Central memory CD8-positive, alpha-beta T cell (primary cell): ENCODE results near the gene TRIP12.

Experiments used
- ATAC-seq: fragments of 150-1000 bp; cut with Tn5 transposase; replicated peaks from 2 replicates; pipeline ENCODE4 v1.10.0; 2022; ENCODE audit warnings: mild to moderate bottlenecking, moderate FRiP score, moderate number of reproducible peaks; ENCODE audit not compliant: poor library complexity, severe bottlenecking; ENCODE audit errors: extremely low read depth
- DNase-seq, 2 donors: peaks; one replicate each; pipeline ENCODE4 v3.0.0; 2021; ENCODE audit warnings: low spot score in 2 of 2
- H3K27ac Mint-ChIP-seq: one replicate; pipeline ENCODE4 v1.8.0; 2022; ENCODE audit warnings: low read depth, mild to moderate bottlenecking, moderate library complexity, mixed read lengths
- H3K27me3 Mint-ChIP-seq: one replicate; pipeline ENCODE4 v1.8.0; 2022; ENCODE audit warnings: mixed read lengths
- H3K36me3 Mint-ChIP-seq: one replicate; pipeline ENCODE4 v1.8.0; 2022; ENCODE audit warnings: mild to moderate bottlenecking, moderate library complexity, mixed read lengths; ENCODE audit not compliant: insufficient read depth
- H3K4me1 Mint-ChIP-seq: one replicate; pipeline ENCODE4 v1.8.0; 2022; ENCODE audit warnings: mixed read lengths
- H3K4me3 Mint-ChIP-seq: one replicate; pipeline ENCODE4 v1.8.0; 2022; ENCODE audit warnings: mild to moderate bottlenecking, moderate library complexity, mixed read lengths
- H3K9me3 Mint-ChIP-seq: one replicate; pipeline ENCODE4 v1.8.0; 2022; ENCODE audit warnings: mixed read lengths

TRIP12 gene

DNA sequence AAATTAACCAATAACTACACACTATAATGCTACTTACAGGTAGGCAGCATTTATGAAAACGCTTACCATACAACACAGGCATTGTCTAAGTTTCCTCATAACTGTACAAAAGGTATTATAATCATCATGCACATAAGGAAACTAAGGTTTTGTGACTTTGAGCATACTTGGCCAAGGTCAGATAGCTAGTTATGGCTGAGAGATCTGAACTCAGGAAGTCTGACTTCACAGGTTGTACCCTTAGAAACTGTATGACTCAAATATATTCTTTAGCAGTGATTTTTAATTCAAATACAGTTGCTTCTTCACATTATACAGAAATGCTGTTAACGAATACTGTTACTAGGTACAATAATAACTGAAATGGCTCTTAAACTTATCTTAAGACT lies 89.3 kb downstream of the TRIP12 start:
- H3K4me3 Mint-ChIP-seq, result peak overlapping the region; percentile 29
- H3K27ac Mint-ChIP-seq, result peak overlapping the region; percentile 71
- H3K27me3 Mint-ChIP-seq, result no peaks in the 10 kb centered on the region
- peaks cover 45% of the 10 kb centered on the region for H3K4me1 Mint-ChIP-seq
- H3K9me3 Mint-ChIP-seq, result no peaks in the 10 kb centered on the region
- ATAC-seq (peak; percentile 44), DNase-seq (no peak)
- H3K36me3 Mint-ChIP-seq, result peaks cover 30% of the 10 kb centered on the region

DNA sequence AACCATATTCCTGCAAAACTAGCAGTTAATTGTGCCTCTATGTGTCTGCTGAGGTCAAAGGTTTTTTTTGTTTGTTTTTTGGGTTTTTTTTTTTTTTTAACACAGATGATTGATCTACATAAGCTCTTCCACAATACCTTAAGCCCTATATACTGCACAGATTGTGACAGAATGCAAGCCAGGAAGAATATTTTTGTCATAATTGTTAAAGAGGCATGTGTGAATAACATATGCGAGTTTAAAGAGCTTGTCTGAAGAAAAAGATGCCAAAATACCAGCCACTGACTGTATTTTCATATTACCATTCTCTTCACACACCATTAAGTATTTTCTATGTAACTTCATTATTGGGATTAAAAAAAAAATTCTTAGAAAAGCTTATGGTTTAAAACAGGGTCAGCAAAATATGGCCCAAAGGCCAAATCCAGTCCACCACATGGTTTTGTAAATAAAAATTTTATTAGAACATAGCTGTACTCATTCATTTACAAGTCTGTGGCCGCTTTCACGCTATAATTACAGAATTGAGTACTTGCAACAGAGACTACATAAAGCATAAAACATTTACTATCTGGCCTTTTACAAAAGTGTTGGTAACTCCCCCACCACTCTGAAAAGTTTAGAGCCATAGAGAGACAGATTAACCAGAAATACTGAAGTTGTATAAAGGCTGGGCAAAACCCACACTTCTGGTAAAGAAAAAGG lies 89.9 kb downstream of the TRIP12 start:
- Mint-ChIP-seq H3K9me3 (no peaks in the 10 kb centered on the region), H3K4me3 (peak overlapping the region; percentile 29), H3K27me3 (no peaks in the 10 kb centered on the region), H3K36me3 (peaks cover 28% of the 10 kb centered on the region), H3K4me1 (peaks cover 45% of the 10 kb centered on the region), H3K27ac (peak overlapping the region; percentile 71)
- DNase-seq (no peak), ATAC-seq (no peak)

DNA sequence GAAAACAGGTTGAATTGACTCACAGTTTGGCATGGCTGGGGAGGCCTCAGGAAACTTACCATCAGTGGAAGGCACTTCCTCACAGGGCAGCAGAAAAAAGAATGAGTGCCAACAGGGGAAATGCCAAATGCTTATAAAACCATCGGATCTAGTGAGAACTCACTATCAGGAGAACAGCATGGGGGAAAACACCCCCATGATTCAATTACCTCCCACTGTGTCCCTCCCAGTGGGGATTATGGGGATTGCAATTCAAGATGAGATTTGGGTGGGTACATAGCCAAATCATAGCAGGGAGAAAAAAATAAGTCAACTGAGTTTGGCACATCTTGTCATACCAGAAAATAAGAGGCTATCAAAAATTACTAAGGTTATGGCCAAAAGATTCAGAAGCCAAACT lies 96.3 kb downstream of the TRIP12 start:
- Mint-ChIP-seq H3K27me3 (no peaks in the 10 kb centered on the region), H3K9me3 (peaks cover 4% of the 10 kb centered on the region), H3K36me3 (peaks cover 34% of the 10 kb centered on the region), H3K4me3 (no peak overlapping the region), H3K4me1 (peaks cover 22% of the 10 kb centered on the region), H3K27ac (no peak overlapping the region)
- no peak for DNase-seq
- ATAC-seq, result no peak

DNA sequence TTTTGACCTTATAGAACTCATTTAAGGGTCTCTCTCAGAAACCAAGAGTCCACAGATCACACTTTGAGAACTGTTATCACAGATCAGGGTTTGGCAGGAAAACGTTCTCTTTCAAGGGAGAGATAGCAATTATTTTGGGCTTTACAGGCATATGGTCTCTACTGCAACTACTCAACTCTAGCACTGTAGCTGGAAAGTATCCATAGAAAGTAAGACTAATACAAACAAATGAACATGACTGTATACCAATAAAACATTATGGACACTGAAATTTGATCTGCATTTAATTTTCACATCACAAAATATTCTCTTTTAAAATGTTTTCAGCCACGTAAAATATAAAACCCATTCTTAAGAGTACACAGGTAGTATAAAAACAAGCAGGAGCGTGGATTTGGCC lies 100.5 kb downstream of the TRIP12 start:
- H3K4me3 Mint-ChIP-seq, result no peak overlapping the region
- DNase-seq, result no peak
- ATAC-seq, result no peak
- peaks cover 28% of the 10 kb centered on the region for H3K4me1 Mint-ChIP-seq
- H3K27ac Mint-ChIP-seq, result peak overlapping the region; percentile 83
- peaks cover 4% of the 10 kb centered on the region for H3K9me3 Mint-ChIP-seq
- no peaks in the 10 kb centered on the region for H3K27me3 Mint-ChIP-seq
- peaks cover 23% of the 10 kb centered on the region for H3K36me3 Mint-ChIP-seq

DNA sequence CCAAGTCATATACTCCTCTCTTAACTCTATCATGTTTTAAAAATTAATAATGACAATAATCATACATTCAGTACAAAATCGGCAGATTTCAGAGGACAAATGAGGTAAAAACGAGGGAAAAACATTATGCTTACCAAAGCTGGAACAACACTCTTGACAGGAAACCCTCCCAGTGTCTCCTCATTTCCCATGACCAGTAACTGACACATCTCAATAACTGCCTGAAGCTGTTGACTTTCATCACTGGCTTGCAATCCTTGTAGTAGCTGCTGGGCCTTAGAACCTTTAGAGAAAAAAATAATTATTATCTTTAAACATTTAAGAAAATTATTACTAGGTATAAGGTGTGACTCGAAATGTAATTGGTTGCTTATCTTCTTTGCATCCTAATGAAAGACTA lies 103.6 kb downstream of the TRIP12 start:
- H3K27me3 Mint-ChIP-seq, result no peaks in the 10 kb centered on the region
- H3K9me3 Mint-ChIP-seq, result no peaks in the 10 kb centered on the region
- H3K27ac Mint-ChIP-seq, result no peak overlapping the region
- ATAC-seq, result no peak
- no peak overlapping the region for H3K4me3 Mint-ChIP-seq
- H3K36me3 Mint-ChIP-seq, result peaks cover 33% of the 10 kb centered on the region
- no peak for DNase-seq
- H3K4me1 Mint-ChIP-seq, result peaks cover 21% of the 10 kb centered on the region

DNA sequence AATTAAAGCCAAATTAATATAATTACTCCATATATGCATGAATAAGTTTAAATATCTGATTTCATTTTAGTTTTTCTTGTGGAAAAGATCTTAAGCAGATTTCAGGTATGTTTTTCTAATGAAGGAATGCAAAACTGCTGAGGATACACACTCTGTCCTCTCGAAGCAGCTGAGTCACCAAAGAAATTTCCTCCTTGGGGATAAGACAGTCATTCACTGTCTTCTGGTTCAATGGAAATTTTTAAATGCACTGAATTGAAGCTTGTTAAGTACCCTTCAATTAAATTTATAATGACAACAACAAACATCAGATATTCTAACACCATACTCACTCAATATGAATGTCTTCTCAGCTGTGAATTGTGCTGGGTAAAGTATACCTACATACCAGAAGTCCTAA lies 106.0 kb downstream of the TRIP12 start:
- peaks cover 33% of the 10 kb centered on the region for H3K36me3 Mint-ChIP-seq
- H3K4me1 Mint-ChIP-seq, result peaks cover 11% of the 10 kb centered on the region
- no peaks in the 10 kb centered on the region for H3K9me3 Mint-ChIP-seq
- peak overlapping the region; percentile 81 for H3K27ac Mint-ChIP-seq
- H3K4me3 Mint-ChIP-seq, result no peak overlapping the region
- DNase-seq (no peak), ATAC-seq (no peak)
- H3K27me3 Mint-ChIP-seq, result no peaks in the 10 kb centered on the region

DNA sequence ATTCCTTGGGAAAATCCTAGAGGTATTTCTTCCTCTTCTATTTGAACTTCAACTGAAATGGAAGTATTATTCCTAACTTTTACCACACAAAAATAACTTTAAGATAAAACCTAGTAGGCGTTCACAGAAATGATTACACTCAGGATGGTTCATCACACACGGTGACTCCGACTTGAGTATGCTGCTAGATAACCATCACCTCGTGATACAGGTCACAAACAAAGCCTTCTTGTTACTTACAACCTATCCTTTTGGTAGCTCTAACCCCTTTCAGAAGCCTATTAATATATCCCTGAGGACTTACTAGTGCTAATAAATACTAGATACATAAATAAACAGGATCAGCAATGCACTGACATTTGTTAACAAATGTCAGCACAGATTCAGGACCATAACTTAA lies 106.5 kb downstream of the TRIP12 start:
- Mint-ChIP-seq H3K4me1 (peaks cover 11% of the 10 kb centered on the region), H3K4me3 (no peak overlapping the region), H3K36me3 (peaks cover 37% of the 10 kb centered on the region), H3K27ac (no peak overlapping the region), H3K27me3 (no peaks in the 10 kb centered on the region), H3K9me3 (no peaks in the 10 kb centered on the region)
- no peak for DNase-seq
- no peak for ATAC-seq

DNA sequence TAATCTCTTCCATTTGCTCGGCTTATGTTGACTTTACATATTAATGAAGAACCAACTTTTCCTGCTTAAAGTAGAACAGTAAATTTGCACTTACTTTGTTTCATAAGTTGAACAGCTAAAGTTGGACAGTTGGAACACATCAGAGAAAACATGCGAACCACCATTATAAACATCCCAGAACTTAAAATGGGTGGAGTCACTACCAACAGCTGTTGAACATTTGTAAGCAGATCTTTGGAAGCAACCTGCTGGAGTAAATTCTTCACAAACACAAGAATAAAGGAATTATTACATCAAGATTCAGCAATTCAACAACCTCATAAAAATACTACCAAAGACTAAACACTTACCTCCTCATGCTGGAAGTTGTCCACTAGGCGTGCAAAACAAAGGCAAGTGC lies 111.0 kb downstream of the TRIP12 start:
- ATAC-seq, result no peak
- Mint-ChIP-seq H3K4me3 (no peak overlapping the region), H3K27ac (peak overlapping the region; percentile 14), H3K4me1 (peaks cover 5% of the 10 kb centered on the region), H3K36me3 (peaks cover 51% of the 10 kb centered on the region), H3K27me3 (no peaks in the 10 kb centered on the region), H3K9me3 (no peaks in the 10 kb centered on the region)
- no peak for DNase-seq

DNA sequence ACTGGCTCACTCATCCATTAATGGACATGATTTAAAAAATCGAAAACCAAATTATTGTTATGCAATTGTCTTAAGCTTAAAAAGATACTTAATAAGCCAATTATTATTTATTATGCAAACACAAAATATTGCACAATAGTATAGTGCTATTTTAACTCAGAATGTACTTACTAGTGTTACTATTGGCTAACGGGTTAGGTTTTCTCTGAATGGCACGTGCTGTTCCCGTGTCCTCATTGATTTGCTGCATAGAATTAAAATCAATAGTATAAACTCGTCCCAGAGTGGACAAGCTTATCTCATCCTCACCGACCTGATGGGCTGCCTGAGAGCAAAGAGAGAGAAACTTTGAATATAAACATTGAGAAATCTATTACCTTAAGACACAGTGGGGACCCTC lies 116.2 kb downstream of the TRIP12 start:
- H3K36me3 Mint-ChIP-seq, result peaks cover 53% of the 10 kb centered on the region
- no peak overlapping the region for H3K27ac Mint-ChIP-seq
- no peaks in the 10 kb centered on the region for H3K9me3 Mint-ChIP-seq
- DNase-seq, result no peak
- peaks cover 9% of the 10 kb centered on the region for H3K4me1 Mint-ChIP-seq
- no peak overlapping the region for H3K4me3 Mint-ChIP-seq
- ATAC-seq, result no peak
- no peaks in the 10 kb centered on the region for H3K27me3 Mint-ChIP-seq

DNA sequence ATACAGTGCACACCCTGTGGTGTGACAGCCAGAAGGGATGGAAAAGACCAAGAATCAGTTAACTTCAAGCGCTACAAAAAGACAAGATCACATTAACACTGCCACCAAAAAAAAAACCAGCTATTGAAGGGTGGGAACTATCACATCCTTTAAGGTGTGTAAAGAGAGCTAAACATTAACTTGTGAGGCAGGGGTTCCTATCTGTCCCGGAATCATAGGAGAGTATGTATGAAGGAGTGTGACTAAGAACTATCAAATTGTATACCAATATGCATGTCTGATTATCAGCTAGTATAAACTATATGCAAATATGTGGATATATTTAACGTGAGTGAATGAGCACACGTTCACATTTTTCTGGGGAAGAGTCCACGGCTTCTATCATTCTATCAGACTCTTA lies 119.0 kb downstream of the TRIP12 start:
- peaks cover 58% of the 10 kb centered on the region for H3K36me3 Mint-ChIP-seq
- H3K27ac Mint-ChIP-seq, result peak overlapping the region; percentile 6
- DNase-seq (no peak), ATAC-seq (no peak)
- no peak overlapping the region for H3K4me3 Mint-ChIP-seq
- peaks cover 9% of the 10 kb centered on the region for H3K4me1 Mint-ChIP-seq
- H3K27me3 Mint-ChIP-seq, result no peaks in the 10 kb centered on the region
- H3K9me3 Mint-ChIP-seq, result no peaks in the 10 kb centered on the region

DNA sequence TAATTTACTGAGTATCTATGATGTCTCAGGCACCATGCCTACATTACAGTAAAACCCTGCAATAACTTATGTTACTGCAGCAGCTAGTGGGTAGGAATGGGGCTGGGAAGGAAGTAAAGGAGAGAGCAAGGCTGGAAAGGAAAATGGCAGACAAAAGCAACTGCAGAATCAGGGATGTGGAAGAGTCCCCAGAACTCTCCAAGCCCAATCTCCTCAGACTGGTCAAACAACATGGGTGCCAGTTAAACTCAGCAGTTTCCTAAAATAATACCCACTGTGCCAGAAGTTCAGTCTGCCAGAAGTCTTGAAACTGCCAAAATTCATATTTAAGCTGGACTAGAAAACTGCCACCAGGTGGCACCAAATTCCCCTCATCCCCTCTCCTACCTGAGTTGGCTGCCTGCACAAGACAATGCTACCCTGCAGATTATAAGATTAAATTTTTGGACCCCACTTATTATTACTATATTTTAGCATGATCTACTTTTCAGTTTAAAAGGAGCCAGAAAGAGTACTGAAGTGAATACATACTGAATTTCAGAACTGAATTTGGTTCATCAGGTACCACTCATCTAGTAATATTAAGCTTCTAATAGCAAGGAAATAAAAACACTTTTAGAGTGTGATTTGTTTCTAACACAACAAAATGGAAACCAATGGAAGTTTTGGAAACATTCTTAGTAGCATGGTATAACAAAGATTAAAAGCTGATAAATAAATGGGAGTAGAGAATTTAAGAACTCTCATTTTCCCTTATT lies 120.6 kb downstream of the TRIP12 start:
- ATAC-seq (peak; percentile 49), DNase-seq (peak; percentile 45 to 48)
- Mint-ChIP-seq H3K36me3 (peaks cover 52% of the 10 kb centered on the region), H3K9me3 (no peaks in the 10 kb centered on the region), H3K27me3 (no peaks in the 10 kb centered on the region), H3K27ac (no peak overlapping the region), H3K4me1 (peaks cover 9% of the 10 kb centered on the region), H3K4me3 (no peak overlapping the region)

DNA sequence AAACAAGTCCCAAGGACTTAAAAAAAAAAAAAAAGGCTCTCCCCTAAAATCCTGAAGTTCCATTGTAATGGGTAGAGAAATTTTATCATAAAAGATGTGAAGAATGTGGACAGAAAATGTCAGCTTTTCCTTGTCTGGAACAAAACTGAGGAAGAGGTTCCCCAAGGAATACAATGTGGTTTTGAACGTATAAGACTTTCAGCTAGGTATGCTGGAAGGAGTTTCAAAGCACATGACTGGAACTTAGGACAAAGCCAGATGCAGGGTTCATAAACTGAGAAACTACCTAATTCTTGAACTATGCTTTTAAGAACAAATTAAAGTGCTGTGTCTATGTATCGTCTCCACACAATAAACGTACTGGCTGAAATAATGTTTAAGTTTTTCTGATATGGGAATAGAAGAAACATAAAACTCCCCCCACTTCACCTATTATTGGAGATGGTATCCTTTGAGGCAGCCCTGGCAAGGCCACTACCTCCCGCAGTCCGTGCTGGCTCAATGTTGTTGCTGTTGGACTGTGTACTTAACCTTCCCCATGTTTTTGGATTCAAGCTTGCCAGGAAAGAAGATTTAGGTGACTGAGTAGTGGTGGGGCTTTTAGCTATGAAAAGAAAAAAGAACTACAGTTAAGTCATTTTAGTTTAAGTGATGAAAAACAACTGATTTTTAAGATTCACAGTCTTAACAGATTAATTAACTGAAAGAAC lies 123.2 kb downstream of the TRIP12 start:
- peaks cover 51% of the 10 kb centered on the region for H3K36me3 Mint-ChIP-seq
- no peaks in the 10 kb centered on the region for H3K9me3 Mint-ChIP-seq
- DNase-seq, result no peak
- no peaks in the 10 kb centered on the region for H3K27me3 Mint-ChIP-seq
- ATAC-seq, result no peak
- H3K4me3 Mint-ChIP-seq, result no peak overlapping the region
- H3K4me1 Mint-ChIP-seq, result peaks cover 9% of the 10 kb centered on the region
- no peak overlapping the region for H3K27ac Mint-ChIP-seq

DNA sequence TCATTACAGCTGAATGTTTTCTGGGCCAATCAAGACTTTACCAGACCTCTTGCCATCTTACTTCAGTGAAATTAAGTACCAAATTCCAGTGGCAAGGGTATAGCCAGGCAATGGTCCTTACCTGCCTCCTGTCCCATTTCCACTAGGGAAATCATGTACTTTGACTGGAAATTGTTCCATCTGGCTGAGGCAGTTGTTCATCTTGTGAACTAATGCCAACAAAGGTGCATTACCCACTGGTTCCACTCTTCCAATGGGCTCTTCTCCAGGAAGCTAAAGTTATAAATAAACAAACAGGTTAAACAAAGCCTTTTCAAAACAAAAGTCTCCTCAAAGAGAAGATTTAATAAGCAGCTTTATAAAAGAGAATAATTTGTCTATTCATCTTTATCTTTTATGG lies 126.8 kb downstream of the TRIP12 start:
- no peak for DNase-seq
- ATAC-seq, result no peak
- peaks cover 64% of the 10 kb centered on the region for H3K36me3 Mint-ChIP-seq

More for the DNA sequence above, 126.8 kb downstream of the TRIP12 start:
- Mint-ChIP-seq H3K27ac (no peak overlapping the region), H3K4me1 (no peaks in the 10 kb centered on the region), H3K4me3 (no peak overlapping the region), H3K27me3 (no peaks in the 10 kb centered on the region), H3K9me3 (no peaks in the 10 kb centered on the region)
